Trophoblast cell (in vitro differentiated cells and primary cell): ENCODE measurements around the gene NSG1.

Experiments used
- DNase-seq, 2 donors: peaks; one replicate each; pipeline ENCODE4 v3.0.0-alpha.2; 2016
- H2AFZ ChIP-seq: 2 replicates; pipeline ENCODE4 v1.6.1; 2013; ENCODE audit warnings: low read length, moderate library complexity, mild to moderate bottlenecking; ENCODE audit not compliant: insufficient read depth, poor library complexity
- H2AK5ac ChIP-seq: 2 replicates; pipeline ENCODE4 v1.6.1; 2013; ENCODE audit warnings: mild to moderate bottlenecking, low read length
- H2BK120ac ChIP-seq: 2 replicates; pipeline ENCODE4 v1.6.1; 2013; ENCODE audit warnings: low read length, mild to moderate bottlenecking, moderate library complexity; ENCODE audit not compliant: insufficient read depth, poor library complexity
- H2BK12ac ChIP-seq: 2 replicates; pipeline ENCODE4 v1.6.1; 2013; ENCODE audit warnings: mild to moderate bottlenecking, low read length, moderate library complexity
- H2BK5ac ChIP-seq: 2 replicates; pipeline ENCODE4 v1.6.1; 2013; ENCODE audit warnings: low read length, low read depth, moderate library complexity, mild to moderate bottlenecking; ENCODE audit not compliant: poor library complexity
- H3K14ac ChIP-seq: 2 replicates; pipeline ENCODE4 v1.6.1; 2013; ENCODE audit warnings: mild to moderate bottlenecking, low read length
- H3K18ac ChIP-seq: 2 replicates; pipeline ENCODE4 v1.6.1; 2013; ENCODE audit warnings: mild to moderate bottlenecking, low read length
- H3K23ac ChIP-seq: 2 replicates; pipeline ENCODE4 v1.6.1; 2013; ENCODE audit warnings: low read length
- H3K27ac ChIP-seq: 2 replicates; pipeline ENCODE4 v1.5.1; 2013; ENCODE audit warnings: low read depth, mild to moderate bottlenecking, inconsistent platforms, low read length, moderate library complexity
- H3K27me3 ChIP-seq: 2 replicates; pipeline ENCODE4 v1.6.1; 2013; ENCODE audit warnings: inconsistent platforms, mild to moderate bottlenecking, low read length, moderate library complexity; ENCODE audit not compliant: insufficient read depth
- H3K36me3 ChIP-seq, 2 experiments: 1 replicate in 1 of 2; 2 replicates in 1 of 2; pipeline ENCODE4 v1.6.1; 2013; ENCODE audit warnings: low read length in 2 of 2, mild to moderate bottlenecking in 2 of 2, moderate library complexity in 1 of 2; ENCODE audit not compliant: insufficient read depth in 2 of 2, control insufficient read depth in 1 of 2
- H3K4ac ChIP-seq: 2 replicates; pipeline ENCODE4 v1.6.1; 2013; ENCODE audit warnings: low read depth, mild to moderate bottlenecking, low read length, moderate library complexity
- H3K4me1 ChIP-seq, 2 experiments: 1 replicate in 1 of 2; 2 replicates in 1 of 2; pipeline ENCODE4 v1.6.1; 2013; ENCODE audit warnings: low read length in 2 of 2, mild to moderate bottlenecking in 2 of 2, moderate library complexity in 1 of 2; ENCODE audit not compliant: insufficient read depth in 2 of 2, control insufficient read depth in 1 of 2
- H3K4me2 ChIP-seq: 2 replicates; pipeline ENCODE4 v1.6.1; 2013; ENCODE audit warnings: inconsistent platforms, mild to moderate bottlenecking, low read length, moderate library complexity
- H3K4me3 ChIP-seq: 2 replicates; pipeline ENCODE4 v1.5.1; 2013; ENCODE audit warnings: mild to moderate bottlenecking, low read depth, low read length, inconsistent platforms
- H3K79me1 ChIP-seq: one replicate; pipeline ENCODE4 v1.6.1; 2013; ENCODE audit warnings: low read length
- H3K79me2 ChIP-seq: 2 replicates; pipeline ENCODE4 v1.6.1; 2013; ENCODE audit warnings: low read length, mild to moderate bottlenecking; ENCODE audit not compliant: control insufficient read depth, insufficient read depth, poor library complexity
- H3K9ac ChIP-seq: 2 replicates; pipeline ENCODE4 v1.6.1; 2013; ENCODE audit warnings: mild to moderate bottlenecking, low read length
- H3K9me3 ChIP-seq: 2 replicates; pipeline ENCODE4 v1.6.1; 2013; ENCODE audit warnings: low read depth, mild to moderate bottlenecking, control low read depth, inconsistent platforms, low read length; ENCODE audit not compliant: insufficient read depth
- H4K12ac ChIP-seq: 2 replicates; pipeline ENCODE4 v1.6.1; 2013; ENCODE audit warnings: low read depth, mild to moderate bottlenecking, low read length, moderate library complexity
- H4K8ac ChIP-seq: 2 replicates; pipeline ENCODE4 v1.6.1; 2013; ENCODE audit warnings: low read depth, mild to moderate bottlenecking, low read length, moderate library complexity
- H4K91ac ChIP-seq: one replicate; pipeline ENCODE4 v1.6.1; 2013; ENCODE audit warnings: low read depth, mild to moderate bottlenecking, low read length, moderate library complexity
- WGBS: extraction: QIAGEN DNeasy Blood & Tissue Kit; methylation state at CpG from one replicate; pipeline ENCODE4 v1.1.7; 2013; ENCODE audit warnings: missing lambda C conversion rate; ENCODE audit not compliant: insufficient read length, insufficient coverage; ENCODE audit errors: extremely low coverage; 5-methylcytosine and 5-hydroxymethylcytosine counted together

The NSG1 gene

GRCh38 chr4:4349867-4350266, 37.0 kb upstream of the NSG1 start:
- H3K36me3 ChIP-seq = no peaks in the 10 kb centered on the region
- no peak overlapping the region for H3K4me2 ChIP-seq
- H3K4me1 ChIP-seq = no peaks in the 10 kb centered on the region
- no peak overlapping the region for H3K9ac ChIP-seq
- H3K4me3 ChIP-seq = no peak overlapping the region
- no peaks in the 10 kb centered on the region for H3K79me1 ChIP-seq
- no peak overlapping the region for H3K18ac ChIP-seq
- no peak overlapping the region for H2AK5ac ChIP-seq
- H3K14ac ChIP-seq = no peak overlapping the region
- H2BK5ac ChIP-seq = no peak overlapping the region
- no peaks in the 10 kb centered on the region for H3K79me2 ChIP-seq
- H4K8ac ChIP-seq = no peak overlapping the region
- H3K4ac ChIP-seq = no peak overlapping the region
- H3K27ac ChIP-seq = no peak overlapping the region
- no peak overlapping the region for H2BK120ac ChIP-seq
- no peak overlapping the region for H3K23ac ChIP-seq
- H2BK12ac ChIP-seq = no peak overlapping the region
- H2AFZ ChIP-seq = no peak overlapping the region
- no peaks in the 10 kb centered on the region for H3K9me3 ChIP-seq
- no peak overlapping the region for H4K91ac ChIP-seq
- no peak for DNase-seq
- no CpG with 5 or more reads among the region's 3 CpGs for WGBS
- H4K12ac ChIP-seq = no peak overlapping the region
- no peaks in the 10 kb centered on the region for H3K27me3 ChIP-seq

- Histone ChIP-seq H2AFZ (no peak overlapping the region), H3K36me3 (no peaks in the 10 kb centered on the region), H3K14ac (no peak overlapping the region), H4K12ac (no peak overlapping the region), H3K4ac (no peak overlapping the region), H2BK5ac (no peak overlapping the region), H4K8ac (no peak overlapping the region), H3K27ac (no peak overlapping the region), H3K27me3 (no peaks in the 10 kb centered on the region), H3K4me2 (no peak overlapping the region), H2BK120ac (no peak overlapping the region), H2AK5ac (no peak overlapping the region), H4K91ac (no peak overlapping the region), H3K79me1 (no peaks in the 10 kb centered on the region), H3K79me2 (no peaks in the 10 kb centered on the region), H2BK12ac (no peak overlapping the region), H3K18ac (no peak overlapping the region), H3K4me3 (no peak overlapping the region), H3K23ac (no peak overlapping the region), H3K9me3 (no peaks in the 10 kb centered on the region), H3K9ac (no peak overlapping the region), H3K4me1 (no peaks in the 10 kb centered on the region)
- no peak for DNase-seq
- WGBS = no CpG with 5 or more reads among the region's 4 CpGs
Observed at GRCh38 chr4:4350909-4351308, 36.0 kb upstream of the NSG1 start.

GRCh38 chr4:4355302-4355701, 31.6 kb upstream of the NSG1 start:
- no peak overlapping the region for H2AK5ac ChIP-seq
- no peak overlapping the region for H4K8ac ChIP-seq
- H3K4ac ChIP-seq = no peak overlapping the region
- no peak for DNase-seq
- no peak overlapping the region for H2BK12ac ChIP-seq
- H3K27me3 ChIP-seq = no peaks in the 10 kb centered on the region
- H3K4me2 ChIP-seq = no peak overlapping the region
- no peak overlapping the region for H2BK5ac ChIP-seq
- H3K36me3 ChIP-seq = no peaks in the 10 kb centered on the region
- no peak overlapping the region for H3K23ac ChIP-seq
- no peak overlapping the region for H3K14ac ChIP-seq
- H2BK120ac ChIP-seq = no peak overlapping the region
- H3K4me3 ChIP-seq = no peak overlapping the region
- H2AFZ ChIP-seq = no peak overlapping the region
- H4K12ac ChIP-seq = no peak overlapping the region
- no peaks in the 10 kb centered on the region for H3K79me2 ChIP-seq
- H3K79me1 ChIP-seq = no peaks in the 10 kb centered on the region
- H3K9me3 ChIP-seq = no peaks in the 10 kb centered on the region
- H4K91ac ChIP-seq = no peak overlapping the region
- no peak overlapping the region for H3K18ac ChIP-seq
- no peaks in the 10 kb centered on the region for H3K4me1 ChIP-seq
- WGBS = no CpG with 5 or more reads among the region's 1 CpG
- no peak overlapping the region for H3K9ac ChIP-seq
- H3K27ac ChIP-seq = no peak overlapping the region

- Histone ChIP-seq H3K18ac (no peak overlapping the region), H4K12ac (no peak overlapping the region), H3K4me1 (no peaks in the 10 kb centered on the region), H3K27ac (no peak overlapping the region), H3K9ac (no peak overlapping the region), H3K14ac (no peak overlapping the region), H3K4me3 (no peak overlapping the region), H2BK5ac (no peak overlapping the region), H3K27me3 (no peaks in the 10 kb centered on the region), H3K9me3 (no peaks in the 10 kb centered on the region), H2AFZ (no peak overlapping the region), H3K79me1 (no peaks in the 10 kb centered on the region), H2BK12ac (no peak overlapping the region), H3K4me2 (no peak overlapping the region), H3K4ac (no peak overlapping the region), H3K79me2 (no peaks in the 10 kb centered on the region), H3K23ac (no peak overlapping the region), H3K36me3 (no peaks in the 10 kb centered on the region), H2AK5ac (no peak overlapping the region), H2BK120ac (no peak overlapping the region), H4K91ac (no peak overlapping the region), H4K8ac (no peak overlapping the region)
- WGBS = no CpG with 5 or more reads among the region's 26 CpGs
- no peak for DNase-seq
Observed at GRCh38 chr4:4356106-4357041, 30.5 kb upstream of the NSG1 start.
